SU-DHL-6 (cell line): ENCODE data around the gene OR6B1.

Experiments used
- H2AFZ ChIP-seq: fragments of 200-600 bp; sonication (generic); 2 replicates; pipeline ENCODE4 v1.6.1; 2014; ENCODE audit warnings: low read depth, mild to moderate bottlenecking, moderate library complexity, mixed read lengths, antibody characterized with exemption, low read length; ENCODE audit not compliant: severe bottlenecking
- H3F3A ChIP-seq: fragments of 200-600 bp; shearing (Covaris generic); 2 replicates; pipeline ENCODE4 v1.6.0; 2016; ENCODE audit warnings: antibody characterized with exemption, mild to moderate bottlenecking; ENCODE audit not compliant: insufficient read depth
- H3K27ac ChIP-seq: fragments of 200-600 bp; sonication (generic); 2 replicates; pipeline ENCODE4 v1.5.1; 2016; ENCODE audit warnings: low read depth, mild to moderate bottlenecking, low read length, moderate library complexity, mixed read lengths
- H3K27me3 ChIP-seq: fragments of 200-600 bp; sonication (generic), shearing (Covaris generic); 2 replicates; pipeline ENCODE4 v1.6.0; 2014; ENCODE audit warnings: mild to moderate bottlenecking, low read length
- H3K36me3 ChIP-seq: fragments of 200-600 bp; sonication (generic); 2 replicates; pipeline ENCODE4 v1.6.1; 2014; ENCODE audit warnings: mild to moderate bottlenecking, low read length, mixed read lengths
- H3K4me2 ChIP-seq: fragments of 300-600, 200-600 bp; shearing (Covaris generic), sonication (generic); 2 replicates; pipeline ENCODE4 v1.6.0; 2014; ENCODE audit warnings: low read length, low read depth, mild to moderate bottlenecking; ENCODE audit not compliant: poor library complexity, severe bottlenecking
- H3K4me3 ChIP-seq: fragments of 200-600 bp; sonication (generic); 2 replicates; pipeline ENCODE4 v1.5.1; 2014; ENCODE audit warnings: antibody characterized with exemption, low read length, mild to moderate bottlenecking, mixed read lengths; ENCODE audit not compliant: insufficient read depth, poor library complexity, severe bottlenecking
- H3K79me2 ChIP-seq: fragments of 200-600 bp; sonication (generic); 2 replicates; pipeline ENCODE4 v1.6.1; 2014; ENCODE audit warnings: mild to moderate bottlenecking, low read length, moderate library complexity; ENCODE audit not compliant: insufficient read depth
- H3K9ac ChIP-seq: fragments of 200-600 bp; sonication (generic); 2 replicates; pipeline ENCODE4 v1.7.0; 2014; ENCODE audit warnings: mild to moderate bottlenecking, low read length
- H3K9me2 ChIP-seq: fragments of 200-600 bp; sonication (generic); replicated peaks from 2 replicates; pipeline ENCODE4 v1.6.1; 2014; ENCODE audit warnings: low read length; ENCODE audit not compliant: insufficient read depth
- H3K9me3 ChIP-seq: fragments of 200-600 bp; sonication (generic); 2 replicates; pipeline ENCODE4 v1.6.1; 2014; ENCODE audit warnings: low read length, mixed read lengths; ENCODE audit not compliant: insufficient read depth
- H4K20me1 ChIP-seq: fragments of 200-600 bp; sonication (generic); 2 replicates; pipeline ENCODE4 v1.6.1; 2014; ENCODE audit warnings: low read depth, mild to moderate bottlenecking, antibody characterized with exemption, low read length, moderate library complexity, mixed read lengths
- CTCF ChIP-seq: fragments of 200-600 bp; sonication (generic); IDR thresholded peaks from one replicate; pipeline ENCODE4 v1.5.1; 2017; ENCODE audit warnings: antibody characterized with exemption, mild to moderate bottlenecking, low read length, moderate library complexity; ENCODE audit not compliant: insufficient read depth, poor library complexity, severe bottlenecking
- EZH2phosphoT487 ChIP-seq: fragments of 200-600 bp; sonication (generic), shearing (Covaris generic); conservative IDR thresholded peaks from 2 replicates; pipeline ENCODE4 v1.6.1; 2018; ENCODE audit warnings: mild to moderate bottlenecking, antibody characterized with exemption, low read length, moderate library complexity, mixed read lengths

Gene OR6B1

DNA sequence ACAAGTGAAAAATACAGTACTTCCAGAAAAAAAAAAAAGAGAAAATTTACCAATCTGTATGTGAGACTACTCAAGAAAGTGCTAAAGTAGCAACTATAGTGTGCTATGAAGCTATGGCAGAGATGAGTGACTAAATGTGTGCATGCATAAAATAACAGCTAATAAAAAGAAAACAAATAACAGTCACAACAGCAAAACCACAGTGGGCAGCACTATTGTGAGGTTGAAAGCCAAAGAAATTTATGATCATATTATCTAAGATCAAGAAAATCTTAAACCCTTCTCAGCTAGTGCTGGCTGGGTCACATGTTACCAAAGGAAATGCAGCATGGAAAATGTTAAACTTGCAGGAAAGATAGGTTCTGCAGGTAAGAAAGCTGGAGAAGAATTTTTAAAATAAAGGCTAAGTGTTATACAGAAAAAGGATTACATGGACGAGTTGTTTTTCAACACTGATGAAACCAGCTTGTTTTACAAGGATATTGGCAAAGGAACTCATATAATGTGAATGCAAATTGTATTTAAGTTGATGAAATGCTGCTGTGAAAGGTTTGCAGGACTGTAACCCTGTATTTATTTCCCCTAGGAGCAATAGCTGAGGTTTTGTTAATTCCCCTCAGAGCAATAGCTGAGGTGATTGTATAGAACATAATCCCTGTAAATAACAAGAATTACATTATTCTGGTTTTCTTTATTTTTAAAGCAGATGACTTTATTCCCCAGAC, 33.0 kb downstream of the OR6B1 start:
- no peak overlapping the region for H3K4me2 ChIP-seq
- no peak for TF ChIP-seq EZH2phosphoT487
- no peak for TF ChIP-seq CTCF
- H3K9me2 ChIP-seq = no peaks in the 10 kb centered on the region
- H3K9ac ChIP-seq = no peak overlapping the region
- H3K4me3 ChIP-seq = no peak overlapping the region
- H4K20me1 ChIP-seq = no peaks in the 10 kb centered on the region
- no peaks in the 10 kb centered on the region for H3F3A ChIP-seq
- H3K36me3 ChIP-seq = no peaks in the 10 kb centered on the region
- no peaks in the 10 kb centered on the region for H3K9me3 ChIP-seq
- H3K27me3 ChIP-seq = no peaks in the 10 kb centered on the region
- no peak overlapping the region for H3K27ac ChIP-seq
- no peak overlapping the region for H2AFZ ChIP-seq
- H3K79me2 ChIP-seq = no peaks in the 10 kb centered on the region

- Histone ChIP-seq H2AFZ (no peak overlapping the region), H3K79me2 (no peaks in the 10 kb centered on the region), H3K36me3 (no peaks in the 10 kb centered on the region), H3F3A (no peaks in the 10 kb centered on the region), H3K27ac (no peak overlapping the region), H4K20me1 (no peaks in the 10 kb centered on the region), H3K9me2 (no peaks in the 10 kb centered on the region; the same call in 1 of the 2 replicates), H3K9ac (no peak overlapping the region), H3K4me3 (no peak overlapping the region), H3K9me3 (no peaks in the 10 kb centered on the region), H3K27me3 (no peaks in the 10 kb centered on the region), H3K4me2 (no peak overlapping the region)
- TF ChIP-seq EZH2phosphoT487 (no peak), CTCF (no peak)
Observed at GRCh38 chr7:144035385-144035784, 35.3 kb downstream of the OR6B1 start.

GRCh38 chr7:144036302-144036885, 36.3 kb downstream of the OR6B1 start:
- Histone ChIP-seq H3K4me2 (no peak overlapping the region), H3K9me2 (no peaks in the 10 kb centered on the region; the same call in 1 of the 2 replicates), H3K79me2 (no peaks in the 10 kb centered on the region), H3K9ac (no peak overlapping the region), H3F3A (no peaks in the 10 kb centered on the region), H3K4me3 (no peak overlapping the region), H3K27ac (no peak overlapping the region), H4K20me1 (no peaks in the 10 kb centered on the region), H2AFZ (no peak overlapping the region), H3K36me3 (no peaks in the 10 kb centered on the region), H3K27me3 (no peaks in the 10 kb centered on the region), H3K9me3 (no peaks in the 10 kb centered on the region)
- TF ChIP-seq EZH2phosphoT487 = no peak
- no peak for TF ChIP-seq CTCF
